Adrenal gland (tissue), 5 donors: ENCODE measurements around the gene WWOX.

Source experiments
- POLR2A ChIP-seq, 2 donors: fragments of 450-650 bp; IDR thresholded peaks; one replicate each; pipeline ENCODE4 v1.6.1; 2017; ENCODE audit warnings: antibody characterized with exemption in 2 of 2, mild to moderate bottlenecking in 2 of 2, moderate library complexity in 1 of 2
- TF ChIP-seq, protein P1 (sequence below), 6 experiments: fragments of 450-650 bp in 4 of 6; fragments of 200-600 bp in 2 of 6; sonication (generic) in 1 of 6; IDR thresholded peaks; 1 replicate in 5 of 6; 2 replicates in 1 of 6; pipeline versions ENCODE4 v1.5.1 to v1.8.0; 2016 to 2021; ENCODE audit warnings: antibody characterized with exemption in 6 of 6, mild to moderate bottlenecking in 2 of 6, moderate library complexity in 1 of 6
- donor health status: DM: no; HTN: no; CAD: no.

DNA sequence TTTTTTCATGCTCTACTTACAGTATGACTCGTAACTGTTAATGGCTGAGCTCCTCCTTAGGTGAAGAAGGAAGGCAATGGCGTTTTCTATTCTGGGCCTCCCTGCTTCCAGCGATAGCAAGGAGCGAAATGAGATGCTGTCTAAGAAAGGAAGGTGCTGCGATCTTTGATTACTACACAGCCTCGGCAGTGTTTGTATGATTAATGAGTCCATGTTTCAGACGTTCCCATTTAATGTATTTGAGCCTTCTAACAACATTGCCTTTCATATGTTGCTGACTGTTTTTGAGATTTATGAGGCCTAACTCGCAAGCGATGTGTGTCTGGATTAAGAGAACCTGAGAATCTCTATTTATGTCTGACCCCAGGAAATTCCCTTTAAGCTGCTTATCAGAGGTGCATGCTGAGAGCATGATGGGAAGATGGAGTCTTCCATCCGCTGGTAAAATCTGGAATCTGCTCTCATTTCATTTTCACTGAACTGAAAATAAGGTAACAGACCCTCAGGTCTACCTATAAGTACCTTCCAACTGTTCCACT, 403.4 kb downstream of the WWOX start:
- TF ChIP-seq POLR2A (IDR thresholded peaks at IDR 0.05), result no peak
- TF ChIP-seq, protein P1, sequence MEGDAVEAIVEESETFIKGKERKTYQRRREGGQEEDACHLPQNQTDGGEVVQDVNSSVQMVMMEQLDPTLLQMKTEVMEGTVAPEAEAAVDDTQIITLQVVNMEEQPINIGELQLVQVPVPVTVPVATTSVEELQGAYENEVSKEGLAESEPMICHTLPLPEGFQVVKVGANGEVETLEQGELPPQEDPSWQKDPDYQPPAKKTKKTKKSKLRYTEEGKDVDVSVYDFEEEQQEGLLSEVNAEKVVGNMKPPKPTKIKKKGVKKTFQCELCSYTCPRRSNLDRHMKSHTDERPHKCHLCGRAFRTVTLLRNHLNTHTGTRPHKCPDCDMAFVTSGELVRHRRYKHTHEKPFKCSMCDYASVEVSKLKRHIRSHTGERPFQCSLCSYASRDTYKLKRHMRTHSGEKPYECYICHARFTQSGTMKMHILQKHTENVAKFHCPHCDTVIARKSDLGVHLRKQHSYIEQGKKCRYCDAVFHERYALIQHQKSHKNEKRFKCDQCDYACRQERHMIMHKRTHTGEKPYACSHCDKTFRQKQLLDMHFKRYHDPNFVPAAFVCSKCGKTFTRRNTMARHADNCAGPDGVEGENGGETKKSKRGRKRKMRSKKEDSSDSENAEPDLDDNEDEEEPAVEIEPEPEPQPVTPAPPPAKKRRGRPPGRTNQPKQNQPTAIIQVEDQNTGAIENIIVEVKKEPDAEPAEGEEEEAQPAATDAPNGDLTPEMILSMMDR (IDR thresholded peaks at IDR 0.05), result no peak
